HCT116 (cell line): Measurements from ENCODE around the gene BCHE.

Experiments
- CTCF ChIP-seq, 3 experiments: fragments of 200-600 bp in 1 of 3; sonication (generic) in 1 of 3; IDR thresholded peaks in 2 of 3; conservative IDR thresholded peaks in 1 of 3; 2 replicates each; pipeline ENCODE4 v1.5.1; 2012 to 2017; ENCODE audit warnings: low read depth in 2 of 3, low read length in 2 of 3, antibody characterized with exemption in 1 of 3, borderline replicate concordance in 1 of 3, control low read depth in 1 of 3, mild to moderate bottlenecking in 1 of 3, mixed read lengths in 1 of 3, mixed run types in 1 of 3, moderate library complexity in 1 of 3; ENCODE audit not compliant: insufficient read depth in 1 of 3
- EGR1 ChIP-seq: IDR thresholded peaks from 2 replicates; pipeline ENCODE4 v1.6.1; 2012; ENCODE audit warnings: low read depth
- EZH2 ChIP-seq: fragments of 200-600 bp; sonication (generic); IDR thresholded peaks from 2 replicates; pipeline ENCODE4 v1.6.1; 2017; ENCODE audit warnings: antibody characterized with exemption, mixed run types
- EZH2phosphoT487 ChIP-seq: fragments of 200-600 bp; IDR thresholded peaks from 2 replicates; pipeline ENCODE4 v1.6.1; 2018; ENCODE audit warnings: antibody characterized with exemption, borderline replicate concordance
- MAX ChIP-seq: IDR thresholded peaks from 2 replicates; pipeline ENCODE4 v1.6.1; 2012
- POLR2AphosphoS5 ChIP-seq: IDR thresholded peaks from 2 replicates; pipeline ENCODE4 v1.6.1; 2011; ENCODE audit warnings: mild to moderate bottlenecking, low read depth, low read length, moderate library complexity
- ZBTB33 ChIP-seq: IDR thresholded peaks from 2 replicates; pipeline ENCODE4 v1.6.1; 2011; ENCODE audit warnings: mild to moderate bottlenecking, low read length, moderate library complexity; ENCODE audit not compliant: insufficient replicate concordance; ENCODE audit errors: extremely low read depth

- no peak for TF ChIP-seq CTCF (IDR thresholded peaks at IDR 0.05 in 2 of 3, conservative IDR thresholded peaks at IDR 0.05 in 1 of 3; ENCODE audit: borderline replicate concordance in 1 of 3, insufficient read depth in 1 of 3, low read depth in 2 of 3, low read length in 2 of 3)
- no peak for TF ChIP-seq MAX
- no peak for TF ChIP-seq EZH2
- no peak for TF ChIP-seq EGR1
- TF ChIP-seq ZBTB33 = no peak
- TF ChIP-seq POLR2AphosphoS5 = no peak
- no peak for TF ChIP-seq EZH2phosphoT487
Measured at GRCh38 chr3:165768680-165769079, 68.5 kb downstream of the BCHE start.
